Muscle of leg (tissue), 11 donors: ENCODE data around the gene TLNRD1. TPM values are rescaled to one million over a fixed set of nuclear protein-coding genes. Genes with fewer than 3 reads are reported as not detected.

Source experiments
- DNase-seq: peaks from one replicate; pipeline ENCODE4 v3.0.0; 2013
- H3K27ac ChIP-seq: one replicate; pipeline ENCODE4 v1.5.1; 2013; ENCODE audit warnings: mild to moderate bottlenecking, low read length, control low read depth
- H3K27me3 ChIP-seq: one replicate; pipeline ENCODE4 v1.6.1; 2013; ENCODE audit warnings: low read length; ENCODE audit not compliant: control insufficient read depth, insufficient read depth
- H3K36me3 ChIP-seq: one replicate; pipeline ENCODE4 v1.6.1; 2013; ENCODE audit warnings: low read length; ENCODE audit not compliant: control insufficient read depth, insufficient read depth
- H3K4me1 ChIP-seq: one replicate; pipeline ENCODE4 v1.6.1; 2013; ENCODE audit warnings: low read length; ENCODE audit not compliant: control insufficient read depth, insufficient read depth
- H3K4me3 ChIP-seq: one replicate; pipeline ENCODE4 v1.5.1; 2013; ENCODE audit warnings: low read length, control low read depth
- H3K9me3 ChIP-seq: replicated peaks from 2 replicates; pipeline ENCODE4 v1.6.1; 2013; ENCODE audit warnings: low read depth, low read length; ENCODE audit not compliant: control insufficient read depth
- WGBS: methylation state at CpG from one replicate; pipeline ENCODE4 v1.1.5; 2013; ENCODE audit warnings: missing lambda C conversion rate; ENCODE audit not compliant: insufficient coverage; 5-methylcytosine and 5-hydroxymethylcytosine counted together
- polyA plus RNA-seq, 8 donors: library from polyadenylated mRNA; unstranded; fragments of 120-200 nt; gene quantifications; one replicate each; pipeline versions ENCODE4 v1.2.1 to v1.2.3, GENCODE V29; 2013; ENCODE audit warnings: inconsistent platforms in 1 of 8, low replicate concordance in 1 of 8; ENCODE audit not compliant: insufficient read length in 8 of 8, insufficient read depth in 1 of 8
- total RNA-seq: library from RNA; stranded (reverse); fragments of 120-200 nt; gene quantifications from one replicate; pipeline ENCODE4 v1.2.4, GENCODE V29; 2013

Gene TLNRD1
- total and polyA plus RNA-seq, 9 donors: 7.8 to 18.2 (median 15.6) TPM

DNA sequence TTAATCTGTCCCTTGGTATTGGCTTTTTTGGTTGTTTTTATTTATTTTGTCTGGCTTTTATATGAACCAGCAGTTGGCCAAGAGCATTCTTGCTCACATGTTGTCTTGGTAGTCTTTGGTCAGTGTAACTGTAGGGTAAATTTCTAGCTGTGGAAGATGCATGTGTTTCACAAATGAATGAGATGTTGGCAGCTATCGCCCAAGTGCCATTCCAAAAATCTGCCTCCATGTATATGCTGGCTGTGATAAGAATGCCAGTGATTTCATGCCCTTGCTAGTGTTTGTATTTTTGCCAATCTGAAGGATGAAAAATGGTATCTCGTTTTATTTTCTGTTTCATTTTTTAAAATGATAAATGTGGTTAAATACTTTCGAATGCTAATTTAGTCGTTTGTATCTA lies 50.1 kb downstream of the TLNRD1 start:
- Histone ChIP-seq H3K9me3 (peaks cover 3% of the 10 kb centered on the region), H3K4me3 (no peak overlapping the region), H3K27me3 (no peaks in the 10 kb centered on the region), H3K4me1 (peaks cover 4% of the 10 kb centered on the region), H3K27ac (no peak overlapping the region), H3K36me3 (no peaks in the 10 kb centered on the region)
- peak; percentile 61 for DNase-seq
- WGBS: 100% methylated on average over 1 of the region's 4 CpGs

DNA sequence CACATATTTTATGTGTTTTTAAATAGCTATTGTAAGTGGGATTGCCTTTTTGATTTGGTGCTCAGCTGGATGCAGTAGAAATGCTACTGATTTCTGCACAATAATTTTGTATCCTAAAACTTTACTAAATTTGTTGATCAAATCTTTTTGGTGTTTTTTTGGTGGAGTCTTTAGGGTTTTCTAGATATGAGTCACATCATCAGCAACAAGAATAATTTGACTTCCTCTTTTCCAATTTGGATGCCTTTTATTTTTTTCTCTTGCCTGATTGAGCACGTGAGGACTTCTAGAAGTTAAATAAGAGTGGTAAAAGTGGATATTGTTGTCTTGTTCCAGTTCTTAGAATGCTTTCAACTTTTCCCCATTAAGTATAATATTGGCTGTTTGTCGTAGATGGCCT lies 51.3 kb downstream of the TLNRD1 start:
- DNase-seq: no peak
- no peak overlapping the region for H3K4me3 ChIP-seq
- H3K27ac ChIP-seq: no peak overlapping the region
- no peaks in the 10 kb centered on the region for H3K36me3 ChIP-seq
- H3K4me1 ChIP-seq: peaks cover 4% of the 10 kb centered on the region
- no peaks in the 10 kb centered on the region for H3K27me3 ChIP-seq
- no peaks in the 10 kb centered on the region for H3K9me3 ChIP-seq
- no CpG with 5 or more reads among the region's 2 CpGs for WGBS

DNA sequence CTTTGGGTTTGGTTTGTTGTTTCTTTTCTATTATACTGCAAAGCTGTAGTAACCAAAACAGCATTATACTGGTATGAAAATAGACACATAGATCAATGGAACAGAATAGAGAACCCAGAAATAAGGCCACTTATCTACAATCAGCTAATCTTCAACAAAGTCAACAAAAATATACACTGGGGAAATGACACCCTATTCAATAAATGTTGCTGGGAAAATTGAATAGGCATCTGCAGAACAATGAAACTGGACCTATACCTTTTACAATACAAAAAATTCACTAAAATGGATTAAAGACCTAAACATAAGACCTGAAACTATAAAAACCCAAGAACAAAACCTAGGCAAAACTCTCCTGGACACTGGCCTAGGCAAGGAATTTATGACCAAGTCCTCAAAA lies 52.9 kb downstream of the TLNRD1 start:
- DNase-seq: no peak
- Histone ChIP-seq H3K4me1 (peaks cover 4% of the 10 kb centered on the region), H3K27ac (no peak overlapping the region), H3K36me3 (no peaks in the 10 kb centered on the region), H3K27me3 (no peaks in the 10 kb centered on the region), H3K4me3 (no peak overlapping the region), H3K9me3 (peaks cover 3% of the 10 kb centered on the region)

DNA sequence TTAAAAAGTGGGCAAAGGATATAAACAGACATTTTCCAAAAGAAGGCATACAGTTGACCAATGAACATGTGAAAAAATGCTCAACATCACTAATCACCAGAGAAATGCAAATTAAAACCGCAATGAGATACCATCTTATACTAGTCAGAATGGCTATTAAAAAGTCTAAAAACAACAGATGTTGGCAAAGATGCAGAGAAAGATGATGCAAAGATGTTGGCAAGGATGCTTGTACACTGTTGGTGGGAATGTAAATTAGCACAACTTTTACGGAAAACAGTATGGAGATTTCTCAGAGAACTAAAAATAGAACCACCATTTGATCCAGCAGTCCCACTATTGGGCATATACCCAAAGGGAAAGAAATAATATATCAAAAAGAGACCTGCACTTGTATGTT lies 53.5 kb downstream of the TLNRD1 start:
- Histone ChIP-seq H3K4me3 (no peak overlapping the region), H3K27me3 (no peaks in the 10 kb centered on the region), H3K27ac (no peak overlapping the region), H3K4me1 (peaks cover 4% of the 10 kb centered on the region), H3K9me3 (peaks cover 3% of the 10 kb centered on the region), H3K36me3 (no peaks in the 10 kb centered on the region)
- no CpG with 5 or more reads among the region's 2 CpGs for WGBS
- no peak for DNase-seq

Other genes starting within 250 kb of the TLNRD1 start
- gene CEMIP, start 221.6 kb upstream of the TLNRD1 start, total RNA-seq: 0.93 TPM
- gene CEMIP, start 221.6 kb upstream of the TLNRD1 start, polyA plus RNA-seq: 1 to 10 TPM; 1.4 to 3.0 (median 2.3) TPM
- 22.3 TPM for gene MESD, start 11.1 kb upstream of the TLNRD1 start, total RNA-seq
- 10 to 100 TPM; 18.0 to 26.7 (median 22.1) TPM for gene MESD, start 11.1 kb upstream of the TLNRD1 start, polyA plus RNA-seq
- 0.58 TPM for gene CFAP161, start 133.3 kb downstream of the TLNRD1 start, total RNA-seq
- under 1 TPM in 7 of 8 donors, not detected in 1; 0.33 to 0.62 (median 0.53) TPM for gene CFAP161, start 133.3 kb downstream of the TLNRD1 start, polyA plus RNA-seq
- 3.9 TPM for gene IL16, start 196.0 kb downstream of the TLNRD1 start, total RNA-seq
- 1 to 10 TPM; 4.2 to 8.9 (median 7.4) TPM for gene IL16, start 196.0 kb downstream of the TLNRD1 start, polyA plus RNA-seq